ENCODE data around the gene CA4.
"Not testable (repeated sequence)": the region's sequence is repeated elsewhere in the genome, so short reads cannot be mapped to it uniquely, and the experiment has no call there.

DNA sequence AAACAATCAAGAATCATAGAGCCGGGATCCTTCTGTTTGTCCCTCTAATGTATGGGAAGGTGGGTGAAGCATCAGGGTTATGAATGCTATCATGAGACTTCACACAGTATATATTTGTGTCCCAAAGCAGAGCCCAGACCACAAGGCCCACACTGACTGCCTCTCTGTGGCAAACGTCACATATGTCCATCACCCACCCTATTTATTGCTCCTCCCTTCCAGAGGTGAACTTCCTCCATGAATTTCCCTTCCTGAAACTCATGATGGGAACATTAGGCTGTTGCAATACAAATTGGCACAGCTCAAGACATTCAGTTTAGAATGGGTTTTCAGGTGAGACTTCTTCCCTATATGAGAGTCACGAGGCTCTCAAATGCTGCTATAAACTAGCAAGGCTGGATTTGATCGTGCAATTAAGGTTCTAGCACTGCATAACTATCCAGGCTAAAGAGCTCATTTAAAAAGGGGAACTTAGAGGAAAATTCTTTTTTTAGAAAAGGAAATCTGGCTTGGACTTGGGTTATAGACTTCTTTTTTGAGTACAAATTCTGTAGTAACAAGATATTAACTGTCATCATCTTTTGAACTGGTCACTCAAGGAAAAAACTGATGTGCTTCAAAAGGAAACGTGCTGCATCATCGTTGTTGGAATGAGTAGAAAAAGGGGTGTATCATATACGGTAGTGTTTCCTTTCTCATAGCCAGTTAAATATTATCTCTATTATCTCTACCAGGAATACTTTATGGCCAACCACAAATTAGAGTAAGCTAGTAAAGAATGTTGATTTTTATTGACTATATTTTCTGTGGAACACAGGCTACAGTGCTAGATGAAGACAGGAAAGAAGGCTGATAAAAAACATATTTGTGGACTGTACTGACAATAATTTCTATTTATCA, 37.3 kb downstream of the CA4 start:
- TF ChIP-seq, protein P1, sequence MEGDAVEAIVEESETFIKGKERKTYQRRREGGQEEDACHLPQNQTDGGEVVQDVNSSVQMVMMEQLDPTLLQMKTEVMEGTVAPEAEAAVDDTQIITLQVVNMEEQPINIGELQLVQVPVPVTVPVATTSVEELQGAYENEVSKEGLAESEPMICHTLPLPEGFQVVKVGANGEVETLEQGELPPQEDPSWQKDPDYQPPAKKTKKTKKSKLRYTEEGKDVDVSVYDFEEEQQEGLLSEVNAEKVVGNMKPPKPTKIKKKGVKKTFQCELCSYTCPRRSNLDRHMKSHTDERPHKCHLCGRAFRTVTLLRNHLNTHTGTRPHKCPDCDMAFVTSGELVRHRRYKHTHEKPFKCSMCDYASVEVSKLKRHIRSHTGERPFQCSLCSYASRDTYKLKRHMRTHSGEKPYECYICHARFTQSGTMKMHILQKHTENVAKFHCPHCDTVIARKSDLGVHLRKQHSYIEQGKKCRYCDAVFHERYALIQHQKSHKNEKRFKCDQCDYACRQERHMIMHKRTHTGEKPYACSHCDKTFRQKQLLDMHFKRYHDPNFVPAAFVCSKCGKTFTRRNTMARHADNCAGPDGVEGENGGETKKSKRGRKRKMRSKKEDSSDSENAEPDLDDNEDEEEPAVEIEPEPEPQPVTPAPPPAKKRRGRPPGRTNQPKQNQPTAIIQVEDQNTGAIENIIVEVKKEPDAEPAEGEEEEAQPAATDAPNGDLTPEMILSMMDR (IDR thresholded peaks at IDR 0.05): not testable (repeated sequence)
- not testable (repeated sequence) for TF ChIP-seq ZFX (IDR thresholded peaks at IDR 0.05; ENCODE audit: borderline replicate concordance)

All from 22Rv1 (cell line).